ENCODE results near the gene UBE2J2.
"Not testable (repeated sequence)": the region's sequence is repeated elsewhere in the genome, so short reads cannot be mapped to it uniquely, and the experiment has no call there.

Gene UBE2J2

DNA sequence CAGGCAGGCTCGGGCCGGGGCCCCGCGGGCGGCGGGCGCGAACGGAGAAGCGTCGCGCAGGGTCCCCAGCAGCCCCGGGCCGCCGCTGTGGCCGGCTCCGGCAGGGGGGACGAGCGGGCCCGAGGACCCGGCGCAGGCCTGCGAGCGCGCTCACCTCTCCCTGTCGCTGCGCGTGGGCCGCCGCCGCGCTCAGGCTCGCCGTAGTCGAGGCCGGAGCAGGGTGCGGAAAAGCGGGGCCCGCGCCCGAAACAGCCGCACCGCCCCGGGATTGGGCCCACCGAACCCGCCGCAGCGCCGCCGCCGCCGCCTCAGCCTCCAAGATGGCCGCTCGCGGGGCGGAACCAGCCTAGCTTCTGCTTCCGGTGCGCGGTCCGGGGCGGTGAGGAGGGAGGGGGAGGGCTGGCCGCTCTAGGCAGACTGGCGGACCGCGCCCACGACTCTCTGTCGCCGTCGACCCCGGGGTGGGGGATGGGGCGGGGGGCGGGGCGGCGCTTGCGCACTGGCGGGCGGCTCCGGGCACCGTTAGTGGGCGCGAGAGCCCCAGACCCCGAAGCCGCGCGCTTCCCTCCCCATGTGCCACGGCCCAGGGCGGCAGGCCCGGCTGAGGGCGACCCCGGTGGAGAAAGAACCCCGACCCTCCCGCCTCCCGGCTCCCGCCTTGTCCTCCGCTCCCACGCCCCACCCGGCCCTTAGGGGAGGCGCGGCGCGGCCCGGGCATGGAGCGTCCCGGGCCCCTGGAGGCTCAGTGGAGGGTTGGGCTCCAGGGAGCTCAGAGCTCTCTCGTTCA is at the start of gene UBE2J2:
Gene UBE2J2 (minus strand): TSS at position 343 of the 787 bp plus-strand sequence. CDS start 5,862 bp downstream, outside the sequence.
- peak; percentile 86 to 92 (median 90) for DNase-seq

GRCh38 chr1:1322952-1323351 is 49.3 kb upstream of the UBE2J2 start:
- no peak for DNase-seq

GRCh38 chr1:1322418-1322817 is 48.8 kb upstream of the UBE2J2 start:
- DNase-seq: no peak

GRCh38 chr1:1321477-1321876 is 47.8 kb upstream of the UBE2J2 start:
- DNase-seq: no peak

DNA sequence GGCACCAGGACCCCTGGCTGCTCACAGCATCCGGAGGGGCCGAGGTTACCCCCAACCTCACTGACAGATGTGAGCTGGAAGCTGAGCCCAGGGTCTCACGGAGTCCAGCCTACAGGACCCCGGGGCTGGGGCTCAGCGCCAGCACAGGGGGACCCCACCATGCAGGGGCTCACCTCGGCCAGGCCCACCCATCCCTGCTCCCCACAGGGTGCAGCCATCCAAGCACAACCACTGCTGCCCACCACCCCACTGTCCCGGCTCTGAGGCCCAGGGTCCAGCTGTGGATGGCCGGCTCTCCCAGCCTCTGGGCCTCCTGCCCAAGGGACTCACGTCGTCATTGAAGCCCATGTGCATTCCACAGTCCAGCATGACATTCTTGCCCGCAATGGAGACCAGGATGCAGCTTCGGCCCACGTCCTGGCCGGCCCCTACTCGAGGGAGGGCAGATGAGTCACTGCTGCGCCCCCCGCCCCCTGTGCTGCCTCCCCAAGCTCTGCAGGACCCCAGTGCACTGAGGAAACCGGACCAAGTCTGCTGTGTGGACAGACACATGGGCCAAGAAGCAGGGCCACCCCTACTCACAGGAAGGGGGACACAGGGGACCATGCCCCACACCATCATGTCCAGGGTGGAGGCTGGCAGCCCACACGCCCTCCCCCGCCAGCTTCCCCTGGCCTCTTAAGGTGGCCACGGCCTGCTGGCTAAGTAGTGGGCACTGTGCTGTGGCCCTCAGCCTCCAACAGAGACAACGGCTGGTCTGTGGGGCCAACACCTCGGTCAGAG is 47.2 kb upstream of the UBE2J2 start:
- no peak for DNase-seq

DNA sequence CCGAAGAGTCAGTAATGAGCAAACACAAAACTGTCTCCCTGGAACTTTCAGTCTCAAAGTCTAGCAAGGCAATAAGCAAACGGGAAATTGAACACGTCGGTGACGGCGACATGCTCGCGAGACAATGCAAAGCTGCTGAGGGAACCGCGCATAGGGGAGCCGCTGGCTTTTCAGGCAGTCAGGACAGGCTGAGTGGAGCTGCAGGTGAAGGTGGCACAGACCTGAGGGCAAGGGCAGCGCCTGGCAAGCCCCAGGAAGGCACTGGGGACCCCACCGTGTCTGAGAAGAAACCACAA is 45.9 kb upstream of the UBE2J2 start:
- DNase-seq: no peak

DNA sequence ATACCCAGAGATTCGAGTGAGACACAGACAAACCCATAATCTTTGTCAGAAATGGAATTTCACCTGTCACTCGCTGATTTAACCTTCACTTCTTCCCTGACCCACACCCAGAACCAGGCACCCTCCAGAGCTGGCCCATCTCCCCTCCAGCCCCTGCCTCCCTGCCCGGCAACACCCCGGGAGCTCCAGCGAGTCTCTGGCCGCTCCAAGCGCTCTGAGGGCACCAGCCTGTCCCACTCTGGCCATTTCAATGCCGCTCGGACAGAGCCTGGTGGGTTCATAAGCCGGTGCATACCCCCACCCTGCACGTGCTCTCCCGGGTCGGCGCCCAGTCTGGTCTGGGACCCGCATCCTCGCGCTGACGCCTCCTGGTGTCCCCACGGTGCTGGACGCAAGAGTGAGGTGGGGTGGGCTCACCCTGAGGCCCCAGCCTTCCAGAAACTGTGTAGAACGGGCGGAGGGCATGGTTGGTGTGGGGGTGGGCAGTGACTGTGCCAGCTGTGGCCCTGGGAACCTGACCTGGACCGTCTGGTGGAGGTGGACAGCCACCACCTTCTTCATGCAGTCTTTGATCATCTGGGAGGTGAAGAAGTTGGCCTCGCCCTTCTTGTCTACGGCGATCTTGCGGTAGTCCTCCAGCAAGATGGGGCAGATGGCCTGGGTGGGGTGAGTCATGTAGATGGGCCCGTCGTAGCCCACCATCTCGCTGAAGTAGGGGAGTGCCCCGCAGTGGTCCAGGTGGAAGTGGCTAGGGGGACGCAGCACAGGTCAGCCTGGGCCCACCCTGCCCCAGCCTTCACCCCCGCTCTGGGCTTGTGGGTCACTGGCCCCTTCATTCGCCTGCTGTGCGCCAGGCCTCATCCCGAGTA is 45.4 kb upstream of the UBE2J2 start:
- DNase-seq: no peak

- no peak for DNase-seq
These were observed 44.5 kb upstream of the UBE2J2 start for GRCh38 chr1:1318131-1318652.

GRCh38 chr1:1317420-1317819 is 43.8 kb upstream of the UBE2J2 start:
- no peak for DNase-seq

DNA sequence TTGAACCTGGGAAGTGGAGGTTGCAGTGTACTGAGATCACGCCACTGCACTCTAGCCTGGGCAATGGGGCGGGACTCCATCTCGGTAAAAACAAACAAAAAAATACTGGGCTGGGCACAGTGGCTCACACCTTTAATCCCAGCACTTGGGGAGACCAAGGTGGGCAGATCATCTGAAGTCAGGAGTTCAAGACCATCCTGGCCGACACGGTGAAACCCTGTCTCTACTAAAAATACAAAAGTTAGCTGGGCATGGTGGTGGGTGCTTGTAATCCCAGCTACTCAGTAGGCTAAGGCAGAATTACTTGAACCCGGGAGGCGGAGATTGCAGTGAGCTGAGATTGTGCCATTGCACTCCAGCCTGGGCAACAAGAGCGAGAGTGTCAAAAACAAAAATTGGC is 42.5 kb upstream of the UBE2J2 start:
- DNase-seq: not testable (repeated sequence)

- DNase-seq: no peak
These were observed 41.8 kb upstream of the UBE2J2 start for GRCh38 chr1:1315435-1315954.

GRCh38 chr1:1314678-1315335 is 41.2 kb upstream of the UBE2J2 start:
- no peak for DNase-seq

GRCh38 chr1:1314237-1314586 is 40.6 kb upstream of the UBE2J2 start:
- DNase-seq: no peak

DNA sequence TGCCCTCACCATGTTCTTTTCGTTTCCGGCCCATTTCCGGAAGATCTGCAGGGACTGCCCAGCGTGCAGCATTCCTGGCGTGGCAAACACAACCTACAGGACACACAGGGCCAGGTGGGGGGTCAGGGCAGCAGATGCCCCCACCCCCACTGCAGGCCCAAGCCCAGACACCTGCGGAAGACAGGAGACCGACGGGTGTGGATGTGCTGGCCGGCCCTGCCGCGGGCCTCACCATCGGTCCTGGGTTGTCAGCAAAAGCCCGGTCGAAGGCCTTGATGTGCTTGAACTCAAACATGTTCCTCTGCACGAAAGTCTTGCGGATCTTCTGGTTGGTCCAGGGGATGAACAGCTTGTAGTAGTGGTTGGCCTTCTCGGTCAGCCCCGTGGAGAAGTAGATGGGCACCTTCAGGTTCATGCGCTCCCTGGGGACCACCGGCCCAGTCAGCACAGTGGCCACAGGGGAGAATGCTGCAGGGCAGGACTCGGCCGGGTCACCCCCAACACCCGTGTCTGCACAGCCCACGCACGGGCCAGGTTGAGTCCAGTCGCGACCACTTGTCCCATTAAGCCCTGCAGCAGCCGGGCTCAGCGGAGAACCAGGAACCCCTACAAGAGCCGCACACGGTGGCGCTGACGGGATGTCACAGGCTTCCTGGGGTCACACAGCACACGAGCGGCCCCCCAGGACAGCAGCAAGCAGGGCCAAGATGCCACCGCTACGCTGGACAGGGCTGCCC is 40.0 kb upstream of the UBE2J2 start:
- DNase-seq: no peak

GRCh38 chr1:1312450-1313314 is 39.0 kb upstream of the UBE2J2 start:
- no peak for DNase-seq

DNA sequence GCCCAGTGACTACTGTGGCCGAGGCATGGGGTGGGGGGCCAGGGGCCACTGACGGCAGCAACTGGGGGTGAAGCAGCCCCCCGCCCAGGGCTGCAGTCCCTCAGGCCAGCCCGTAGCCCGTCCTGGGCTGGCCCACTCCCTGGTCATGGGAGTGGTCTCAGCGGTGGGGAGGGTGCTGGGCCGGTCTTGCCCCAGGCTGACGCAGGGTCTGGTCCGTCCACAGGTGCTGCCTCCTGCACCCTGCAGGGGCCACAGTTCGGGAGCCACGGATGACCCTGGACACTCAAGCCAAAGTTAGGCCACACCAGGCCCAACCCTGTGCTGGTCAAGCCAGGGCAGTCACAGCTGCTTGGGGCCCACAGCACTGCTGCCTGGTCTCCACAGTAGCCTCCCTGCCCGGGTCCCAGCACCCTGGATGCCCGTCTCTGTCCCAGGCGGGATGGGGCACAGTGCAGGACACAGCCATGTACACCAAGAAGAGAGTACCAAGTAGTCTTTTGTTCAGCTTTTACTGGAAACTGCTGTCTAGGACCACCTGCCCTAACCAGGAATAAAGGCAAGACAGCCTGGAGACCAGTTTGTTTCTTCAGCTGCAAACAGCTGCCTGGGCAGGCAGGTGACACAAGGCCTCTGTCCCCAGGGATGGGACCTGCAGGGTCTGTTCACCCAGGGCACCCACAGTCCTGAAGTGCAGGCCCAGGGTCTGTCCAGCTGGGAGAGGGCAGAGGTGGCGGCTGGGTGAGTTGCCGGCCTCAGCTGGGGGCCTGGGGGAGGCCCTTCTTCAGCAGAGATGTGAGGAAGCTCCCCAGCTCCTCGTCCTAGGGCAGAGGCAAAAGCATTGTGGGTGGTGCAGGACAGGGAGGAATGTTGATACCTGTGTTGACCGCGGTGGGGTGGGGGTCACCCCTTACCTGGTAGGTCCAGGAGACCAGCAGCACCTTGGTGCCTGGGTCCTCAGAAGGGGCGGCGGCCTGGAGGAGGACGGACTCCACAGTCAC is 37.8 kb upstream of the UBE2J2 start:
- no peak for DNase-seq

DNA sequence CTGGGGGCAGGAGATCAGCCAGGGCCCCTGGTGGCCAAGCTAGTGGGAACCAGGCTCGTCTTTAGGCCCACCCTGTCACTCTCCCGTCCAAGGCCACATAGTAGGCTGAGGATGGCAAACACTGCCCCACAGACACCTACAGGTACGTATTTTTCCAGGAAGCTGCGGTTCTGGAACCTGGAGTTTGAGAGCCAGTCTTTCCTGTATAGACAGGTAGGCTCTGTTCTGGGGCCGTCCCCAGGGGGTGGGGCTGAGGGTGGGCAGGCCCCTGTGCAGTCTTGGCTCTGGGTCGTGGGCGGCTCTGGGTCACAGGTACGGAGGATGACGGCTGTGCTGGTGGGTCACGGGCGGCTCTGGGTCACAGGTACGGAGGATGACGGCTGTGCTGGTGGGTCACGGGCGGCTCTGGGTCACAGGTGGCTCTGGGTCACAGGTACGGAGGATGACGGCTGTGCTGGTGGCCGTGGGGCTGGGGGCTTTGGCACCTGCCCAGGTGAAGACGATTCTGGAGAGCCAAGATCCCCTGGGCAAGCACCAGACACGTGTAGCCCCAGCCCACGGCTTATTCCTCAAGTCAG is 36.9 kb upstream of the UBE2J2 start:
- DNase-seq: no peak

GRCh38 chr1:1310109-1310385 is 36.4 kb upstream of the UBE2J2 start:
- DNase-seq: no peak
